GM18526 (cell line): ENCODE results near the gene NDUFS6.

ENCODE experiments used
- POLR2A ChIP-seq: IDR thresholded peaks from 3 replicates; pipeline ENCODE4 v1.6.1; 2011; ENCODE audit not compliant: insufficient read length; ENCODE audit errors: extremely low read depth

Gene NDUFS6

GRCh38 chr5:1836176-1836890 lies 35.1 kb downstream of the NDUFS6 start:
- TF ChIP-seq POLR2A = no peak

GRCh38 chr5:1836891-1837880 lies 36.0 kb downstream of the NDUFS6 start:
- no peak for TF ChIP-seq POLR2A

- no peak for TF ChIP-seq POLR2A
These were observed 36.8 kb downstream of the NDUFS6 start for GRCh38 chr5:1838013-1838412.

- TF ChIP-seq POLR2A = no peak
These were observed 38.9 kb downstream of the NDUFS6 start for GRCh38 chr5:1840071-1840547.

- TF ChIP-seq POLR2A = no peak
These were observed 39.7 kb downstream of the NDUFS6 start for GRCh38 chr5:1840741-1841521.

- TF ChIP-seq POLR2A = no peak
These were observed 41.0 kb downstream of the NDUFS6 start for GRCh38 chr5:1842004-1842819.

GRCh38 chr5:1844708-1845436 lies 43.7 kb downstream of the NDUFS6 start:
- TF ChIP-seq POLR2A = no peak

- TF ChIP-seq POLR2A = no peak
These were observed 44.5 kb downstream of the NDUFS6 start for GRCh38 chr5:1845696-1846095.

GRCh38 chr5:1846583-1846982 lies 45.4 kb downstream of the NDUFS6 start:
- TF ChIP-seq POLR2A = no peak

GRCh38 chr5:1847056-1847455 lies 45.8 kb downstream of the NDUFS6 start:
- no peak for TF ChIP-seq POLR2A

GRCh38 chr5:1847611-1848010 lies 46.4 kb downstream of the NDUFS6 start:
- no peak for TF ChIP-seq POLR2A

- TF ChIP-seq POLR2A = no peak
These were observed 49.3 kb downstream of the NDUFS6 start for GRCh38 chr5:1850324-1851154.
